Large intestine (tissue), 3 donors: Measurements from ENCODE around the gene PPP1R1C. TPM values are rescaled to one million over a fixed set of nuclear protein-coding genes. Genes with fewer than 3 reads are reported as not detected.

ENCODE experiments used
- DNase-seq, 2 donors: peaks; one replicate each; pipeline versions ENCODE4 v3.0.0 to v3.0.0-alpha.2; 2013
- H3K27ac ChIP-seq: one replicate; pipeline ENCODE4 v1.5.1; 2013; ENCODE audit warnings: low read length
- H3K27me3 ChIP-seq: 2 replicates; pipeline ENCODE4 v1.6.1; 2013; ENCODE audit warnings: low read length; ENCODE audit not compliant: control insufficient read depth, insufficient read depth
- H3K36me3 ChIP-seq: 2 replicates; pipeline ENCODE4 v1.6.1; 2013; ENCODE audit warnings: low read length; ENCODE audit not compliant: control insufficient read depth, insufficient read depth
- H3K4me1 ChIP-seq: one replicate; pipeline ENCODE4 v1.6.1; 2013; ENCODE audit warnings: low read length; ENCODE audit not compliant: control insufficient read depth, insufficient read depth
- H3K4me3 ChIP-seq: one replicate; pipeline ENCODE4 v1.5.1; 2013; ENCODE audit warnings: low read length
- H3K9me3 ChIP-seq: one replicate; pipeline ENCODE4 v1.6.1; 2013; ENCODE audit warnings: mild to moderate bottlenecking, low read depth, low read length, moderate library complexity; ENCODE audit not compliant: control insufficient read depth
- WGBS: methylation state at CpG from one replicate; pipeline ENCODE4 v1.1.5; 2013; ENCODE audit warnings: low lambda C conversion rate; ENCODE audit not compliant: insufficient coverage; 5-methylcytosine and 5-hydroxymethylcytosine counted together
- polyA plus RNA-seq: library from polyadenylated mRNA; unstranded; fragments of 120-200 nt; gene quantifications from one replicate; pipeline ENCODE4 v1.2.1, GENCODE V29; 2013

PPP1R1C gene
- polyA plus RNA-seq, 1 donor, result 3.3 TPM

- H3K36me3 ChIP-seq, result no peaks in the 10 kb centered on the region
- H3K4me1 ChIP-seq, result no peaks in the 10 kb centered on the region
- H3K4me3 ChIP-seq, result no peak overlapping the region
- H3K27ac ChIP-seq, result no peak overlapping the region
- no peaks in the 10 kb centered on the region for H3K27me3 ChIP-seq
- DNase-seq, result no peak
- no peaks in the 10 kb centered on the region for H3K9me3 ChIP-seq
These were observed 115.6 kb downstream of the PPP1R1C start for GRCh38 chr2:182101263-182101662.

DNA sequence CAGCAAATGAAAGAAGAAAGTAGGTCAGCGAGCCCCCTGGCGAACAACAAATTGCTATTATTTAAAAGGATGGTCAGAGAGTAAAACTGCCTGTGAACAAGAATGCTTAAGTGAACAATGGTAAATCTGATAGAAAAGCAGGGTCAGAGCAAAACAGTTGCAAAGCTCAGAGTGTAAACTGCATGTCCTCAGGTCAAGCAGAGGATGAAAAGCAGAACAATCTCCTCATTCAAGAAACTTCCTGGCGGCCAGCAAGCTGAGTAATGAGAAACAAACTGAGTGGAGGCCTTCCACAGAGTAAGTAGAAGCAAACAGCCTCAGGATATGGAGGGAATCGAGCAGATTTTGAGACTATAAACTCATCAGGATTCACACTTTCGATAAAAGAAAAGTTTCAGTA is 117.9 kb downstream of the PPP1R1C start:
- DNase-seq, result no peak

GRCh38 chr2:182110347-182110746 is 124.7 kb downstream of the PPP1R1C start:
- no peaks in the 10 kb centered on the region for H3K36me3 ChIP-seq
- H3K4me3 ChIP-seq, result no peak overlapping the region
- H3K27me3 ChIP-seq, result no peaks in the 10 kb centered on the region
- H3K9me3 ChIP-seq, result no peaks in the 10 kb centered on the region
- no peak overlapping the region for H3K27ac ChIP-seq
- H3K4me1 ChIP-seq, result no peaks in the 10 kb centered on the region
- WGBS, result no CpG with 5 or more reads among the region's 1 CpG
- DNase-seq, result no peak

More for the DNA sequence above, 117.9 kb downstream of the PPP1R1C start:
- H3K9me3 ChIP-seq, result no peaks in the 10 kb centered on the region
- no peaks in the 10 kb centered on the region for H3K36me3 ChIP-seq
- no peak overlapping the region for H3K4me3 ChIP-seq
- no peaks in the 10 kb centered on the region for H3K27me3 ChIP-seq
- 81% methylated on average over 4 of the region's 5 CpGs for WGBS
- no peak overlapping the region for H3K27ac ChIP-seq
- no peaks in the 10 kb centered on the region for H3K4me1 ChIP-seq

DNA sequence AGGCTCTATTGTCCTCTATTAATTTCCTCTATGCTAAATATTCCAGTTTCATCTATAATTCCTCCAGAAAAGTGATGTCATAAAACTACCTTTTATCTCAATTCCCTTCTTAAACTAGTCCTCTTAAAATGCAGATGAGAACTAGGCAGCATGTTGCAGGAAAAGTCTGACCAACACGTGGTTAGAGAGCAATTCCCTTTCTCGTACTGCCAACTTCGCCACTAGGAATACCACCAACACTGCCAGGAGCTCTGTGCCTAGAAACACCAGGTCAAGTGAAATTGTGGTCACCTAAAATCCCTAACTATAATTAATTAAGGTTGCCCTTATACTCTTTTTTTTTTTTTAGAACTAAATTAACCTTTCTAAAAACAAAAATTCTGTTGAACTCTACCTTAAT is 127.7 kb downstream of the PPP1R1C start:
- H3K36me3 ChIP-seq, result no peaks in the 10 kb centered on the region
- H3K27me3 ChIP-seq, result no peaks in the 10 kb centered on the region
- no peaks in the 10 kb centered on the region for H3K4me1 ChIP-seq
- H3K9me3 ChIP-seq, result no peaks in the 10 kb centered on the region
- H3K27ac ChIP-seq, result no peak overlapping the region
- WGBS, result no CpG with 5 or more reads among the region's 3 CpGs
- no peak overlapping the region for H3K4me3 ChIP-seq
- no peak for DNase-seq

- H3K9me3 ChIP-seq, result no peaks in the 10 kb centered on the region
- H3K36me3 ChIP-seq, result no peaks in the 10 kb centered on the region
- no peak overlapping the region for H3K27ac ChIP-seq
- no peak for DNase-seq
- no peaks in the 10 kb centered on the region for H3K4me1 ChIP-seq
- H3K4me3 ChIP-seq, result no peak overlapping the region
- no peaks in the 10 kb centered on the region for H3K27me3 ChIP-seq
These were observed 129.6 kb downstream of the PPP1R1C start for GRCh38 chr2:182115258-182115657.

GRCh38 chr2:182116774-182117173 is 131.1 kb downstream of the PPP1R1C start:
- Histone ChIP-seq H3K27ac (no peak overlapping the region), H3K4me1 (no peaks in the 10 kb centered on the region)
- WGBS, result 80% methylated on average over 1 of the region's 2 CpGs

DNA sequence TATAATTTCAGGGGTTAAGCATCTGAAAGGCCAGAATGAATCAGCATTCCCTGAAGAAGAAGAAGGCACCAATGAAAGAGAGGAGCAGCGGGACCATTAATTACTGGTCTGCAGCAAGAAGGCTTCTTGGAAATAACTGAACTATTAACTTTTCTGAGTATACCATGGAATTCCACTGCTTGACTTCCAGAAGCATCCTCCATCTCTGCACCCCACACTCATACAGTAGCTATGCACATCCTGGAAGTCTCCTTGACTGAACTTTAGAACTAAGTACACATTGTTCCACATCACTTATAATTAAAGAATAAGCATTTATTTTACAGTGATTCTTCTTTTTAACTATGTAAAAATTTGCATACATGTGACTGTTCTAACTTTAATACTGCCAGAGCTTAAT is 131.5 kb downstream of the PPP1R1C start:
- H3K27ac ChIP-seq, result no peak overlapping the region
- H3K4me3 ChIP-seq, result no peak overlapping the region
- WGBS, result no CpG with 5 or more reads among the region's 1 CpG
- H3K27me3 ChIP-seq, result no peaks in the 10 kb centered on the region
- no peak for DNase-seq
- no peaks in the 10 kb centered on the region for H3K4me1 ChIP-seq
- no peaks in the 10 kb centered on the region for H3K9me3 ChIP-seq
- no peaks in the 10 kb centered on the region for H3K36me3 ChIP-seq

More at GRCh38 chr2:182116774-182117173, 131.1 kb downstream of the PPP1R1C start:
- Histone ChIP-seq H3K27me3 (no peaks in the 10 kb centered on the region), H3K36me3 (no peaks in the 10 kb centered on the region), H3K4me3 (no peak overlapping the region), H3K9me3 (no peaks in the 10 kb centered on the region)
- DNase-seq, result no peak

DNA sequence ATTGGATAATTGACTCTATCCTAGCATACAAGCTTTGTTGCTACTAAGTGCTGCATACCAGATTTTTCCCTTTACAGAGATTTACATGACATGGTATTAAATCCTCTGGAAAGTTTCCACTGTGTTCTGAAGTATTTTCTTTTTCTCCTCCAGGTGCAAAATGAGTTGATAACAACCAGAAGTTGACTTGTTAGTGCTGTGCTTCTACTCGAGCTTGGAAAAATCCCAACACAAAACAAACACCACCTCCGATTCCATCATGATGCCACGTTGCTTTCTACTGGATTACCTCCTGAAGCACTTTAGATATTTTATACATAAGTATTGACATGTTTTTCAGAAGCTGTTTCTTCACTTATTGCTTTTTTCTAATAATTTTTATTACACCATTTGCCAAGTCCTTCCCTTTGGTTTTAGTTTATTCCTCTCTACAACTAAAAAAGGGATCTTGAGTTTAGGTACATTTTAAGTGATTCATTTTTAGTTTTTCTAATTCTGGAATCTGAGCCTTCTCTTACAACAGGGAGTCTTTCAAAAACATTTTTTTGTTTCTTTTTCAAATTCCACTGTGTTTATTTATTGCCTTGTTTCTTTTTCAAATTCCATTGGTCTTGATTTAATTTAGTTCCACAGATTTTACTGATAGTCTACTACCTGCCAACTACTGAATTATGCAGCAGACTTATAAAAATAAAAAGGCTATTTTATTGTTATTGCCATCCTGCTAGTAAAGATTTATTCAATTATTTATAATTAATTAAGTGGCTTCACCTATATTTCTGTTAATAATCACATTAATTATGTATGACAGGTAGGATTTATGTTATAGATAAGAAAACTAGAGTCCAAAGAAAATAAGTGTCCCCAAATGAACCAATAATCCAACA is 143.4 kb downstream of the PPP1R1C start:
- Histone ChIP-seq H3K27me3 (no peaks in the 10 kb centered on the region), H3K4me3 (no peak overlapping the region), H3K4me1 (no peaks in the 10 kb centered on the region), H3K9me3 (no peaks in the 10 kb centered on the region), H3K27ac (no peak overlapping the region), H3K36me3 (no peaks in the 10 kb centered on the region)
- no peak for DNase-seq
- no CpG with 5 or more reads among the region's 3 CpGs for WGBS

- no peaks in the 10 kb centered on the region for H3K9me3 ChIP-seq
- H3K4me1 ChIP-seq, result no peaks in the 10 kb centered on the region
- H3K36me3 ChIP-seq, result no peaks in the 10 kb centered on the region
- H3K4me3 ChIP-seq, result no peak overlapping the region
- no peaks in the 10 kb centered on the region for H3K27me3 ChIP-seq
- no peak overlapping the region for H3K27ac ChIP-seq
- no peak for DNase-seq
These were observed 147.0 kb downstream of the PPP1R1C start for GRCh38 chr2:182132605-182133004.

DNA sequence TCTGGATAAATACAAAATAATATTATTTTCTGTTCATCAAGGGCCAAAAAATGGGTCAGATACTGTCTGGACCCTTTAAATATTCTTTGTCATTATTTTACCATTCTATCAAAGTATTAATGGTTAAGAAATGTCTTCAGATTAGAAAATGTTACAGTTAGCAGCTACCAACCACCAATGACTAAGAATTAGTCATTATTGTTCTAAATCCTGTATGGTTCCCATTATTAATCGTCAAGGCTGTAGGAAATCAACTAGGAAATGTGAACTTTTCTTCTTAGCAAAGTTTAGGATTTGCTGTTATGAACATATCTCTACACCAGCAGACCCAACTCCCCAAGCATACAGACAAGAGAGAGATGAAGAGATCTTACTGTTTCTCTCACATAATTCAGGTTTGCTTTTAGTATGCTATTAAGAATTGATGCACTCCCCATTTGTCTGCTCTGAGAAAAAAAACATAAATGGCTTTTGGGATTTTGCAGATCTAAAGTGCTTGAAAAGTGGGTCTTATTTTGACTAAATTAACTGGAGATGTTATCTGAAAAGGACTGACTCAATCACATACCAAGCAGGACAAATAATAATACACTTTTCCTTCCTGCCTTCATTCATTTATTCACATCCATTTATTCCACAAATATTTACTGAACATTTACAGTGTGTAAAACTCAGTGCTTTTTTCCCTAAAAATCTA is 147.7 kb downstream of the PPP1R1C start:
- DNase-seq, result no peak
- no peak overlapping the region for H3K4me3 ChIP-seq
- no peaks in the 10 kb centered on the region for H3K27me3 ChIP-seq
- WGBS, result no CpG with 5 or more reads among the region's 1 CpG
- no peaks in the 10 kb centered on the region for H3K9me3 ChIP-seq
- H3K36me3 ChIP-seq, result no peaks in the 10 kb centered on the region
- H3K27ac ChIP-seq, result no peak overlapping the region
- H3K4me1 ChIP-seq, result no peaks in the 10 kb centered on the region

DNA sequence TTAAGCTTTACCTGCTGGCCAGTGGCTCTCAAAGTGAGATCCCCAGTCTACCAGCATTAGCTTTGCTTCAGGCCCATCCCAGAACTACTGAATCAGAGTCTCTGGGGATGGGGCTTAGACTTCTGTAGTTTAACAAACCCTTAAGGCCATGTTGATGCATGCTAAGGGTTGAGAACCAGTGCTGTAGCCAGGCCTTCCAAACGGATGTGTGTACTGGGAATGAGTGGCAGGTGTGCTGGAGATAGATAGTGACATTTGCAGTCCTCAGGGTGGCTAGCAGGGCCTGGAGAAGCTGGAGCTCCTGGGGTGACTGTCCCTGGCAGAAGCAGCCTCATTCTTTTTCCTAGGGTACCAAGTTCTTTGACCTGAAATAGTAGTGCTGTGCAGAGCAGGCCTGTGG is 148.5 kb downstream of the PPP1R1C start:
- H3K27me3 ChIP-seq, result no peaks in the 10 kb centered on the region
- no CpG with 5 or more reads among the region's 1 CpG for WGBS
- no peak overlapping the region for H3K4me3 ChIP-seq
- H3K4me1 ChIP-seq, result no peaks in the 10 kb centered on the region
- no peak overlapping the region for H3K27ac ChIP-seq
- H3K9me3 ChIP-seq, result no peaks in the 10 kb centered on the region
- no peak for DNase-seq
- no peaks in the 10 kb centered on the region for H3K36me3 ChIP-seq
